Skeletal muscle tissue (tissue), 4 donors: ENCODE measurements around the gene WRAP73. TPM values are rescaled to one million over a fixed set of nuclear protein-coding genes. Genes with fewer than 3 reads are reported as not detected.
"Not testable (repeated sequence)": the region's sequence is repeated elsewhere in the genome, so short reads cannot be mapped to it uniquely, and the experiment has no call there.

Source experiments
- H3K27ac ChIP-seq: one replicate; pipeline ENCODE4 v1.7.0; 2013; ENCODE audit warnings: mild to moderate bottlenecking, low read depth, low read length, inconsistent platforms
- H3K27me3 ChIP-seq, 3 donors: one replicate each; pipeline ENCODE4 v1.7.0; 2013; ENCODE audit warnings: low read length in 3 of 3; ENCODE audit not compliant: control insufficient read depth in 3 of 3, insufficient read depth in 3 of 3
- H3K36me3 ChIP-seq, 3 donors: one replicate each; pipeline ENCODE4 v1.7.0; 2013; ENCODE audit warnings: low read length in 3 of 3; ENCODE audit not compliant: control insufficient read depth in 3 of 3, insufficient read depth in 3 of 3
- H3K4me1 ChIP-seq, 3 donors: one replicate each; pipeline ENCODE4 v1.7.0; 2013; ENCODE audit warnings: low read length in 3 of 3, mild to moderate bottlenecking in 3 of 3; ENCODE audit not compliant: control insufficient read depth in 3 of 3, insufficient read depth in 3 of 3
- H3K4me3 ChIP-seq, 3 donors: one replicate each; pipeline ENCODE4 v1.7.0; 2013; ENCODE audit warnings: low read length in 3 of 3
- H3K9ac ChIP-seq, 3 donors: one replicate each; pipeline ENCODE4 v1.7.0; 2013; ENCODE audit warnings: low read length in 3 of 3, mild to moderate bottlenecking in 3 of 3, moderate library complexity in 2 of 3, low read depth in 1 of 3
- H3K9me3 ChIP-seq, 3 donors: one replicate each; pipeline ENCODE4 v1.7.0; 2013; ENCODE audit warnings: low read length in 3 of 3; ENCODE audit not compliant: control insufficient read depth in 3 of 3
- total RNA-seq: library from RNA; depleted of rRNA; stranded (reverse); fragments of >200 nt; gene quantifications from one replicate; pipeline ENCODE4 v1.2.3, GENCODE V29; 2014
- donor health status: Osteomylitis.

Gene WRAP73
- total RNA-seq, 1 donor from 2014 or later = 13.0 TPM

DNA sequence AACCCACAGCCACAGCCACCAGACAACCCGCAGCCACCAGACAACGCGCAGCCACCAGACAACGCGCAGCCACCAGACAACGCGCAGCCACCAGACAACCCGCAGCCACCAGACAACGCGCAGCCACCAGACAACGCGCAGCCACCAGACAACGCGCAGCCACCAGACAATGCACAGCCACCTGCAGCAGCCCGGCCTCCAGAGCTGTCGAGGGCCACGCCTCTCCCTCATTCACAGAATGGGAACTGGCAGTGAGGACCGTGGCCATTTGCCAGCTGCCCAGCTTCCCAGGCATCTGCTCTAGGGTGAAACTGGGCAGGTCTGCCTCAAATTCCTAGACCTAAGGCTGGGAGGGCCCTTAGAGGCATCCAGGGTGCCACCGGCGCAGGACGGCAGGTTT, 66.2 kb downstream of the WRAP73 start:
- H3K4me1 ChIP-seq, H3K9ac ChIP-seq: not testable (repeated sequence)
- peaks cover 18 to 36% (median 19%) of the 10 kb centered on the region in 3 donors for H3K27me3 ChIP-seq

GRCh38 chr1:3581296-3582036, 68.4 kb downstream of the WRAP73 start:
- Histone ChIP-seq H3K4me3 (no peak overlapping the region), H3K9me3 (no peaks in the 10 kb centered on the region), H3K27ac (no peak overlapping the region), H3K27me3 (peaks cover 20 to 46% (median 25%) of the 10 kb centered on the region in 3 donors), H3K4me1 (peaks cover 3 to 12% (median 8%) of the 10 kb centered on the region in 3 donors), H3K9ac (no peak overlapping the region), H3K36me3 (no peaks in the 10 kb centered on the region)

More for the DNA sequence above, 66.2 kb downstream of the WRAP73 start:
- H3K36me3 ChIP-seq, H3K9me3 ChIP-seq, H3K4me3 ChIP-seq, H3K27ac ChIP-seq: not testable (repeated sequence)

Other genes starting within 250 kb of the WRAP73 start
- gene ARHGEF16, start 195.4 kb downstream of the WRAP73 start, total RNA-seq = 0.52 TPM
- gene MEGF6, start 38.6 kb downstream of the WRAP73 start, total RNA-seq = 10.4 TPM
- gene TPRG1L, start 25.1 kb downstream of the WRAP73 start, total RNA-seq = 17.2 TPM
- gene TP73, start 2.4 kb upstream of the WRAP73 start, total RNA-seq = not detected
- gene CCDC27, start 102.3 kb upstream of the WRAP73 start, total RNA-seq = not detected
- 1.6 TPM for gene SMIM1, start 122.6 kb upstream of the WRAP73 start, total RNA-seq
- gene LRRC47, start 146.4 kb upstream of the WRAP73 start, total RNA-seq = 28.7 TPM
- 26.1 TPM for gene CEP104, start 207.1 kb upstream of the WRAP73 start, total RNA-seq
- 2.1 TPM for gene DFFB, start 207.4 kb upstream of the WRAP73 start, total RNA-seq